GM19397 (cell line): ENCODE data around the gene GGPS1.
"Not testable (repeated sequence)": the region's sequence is repeated elsewhere in the genome, so short reads cannot be mapped to it uniquely, and the experiment has no call there.

Source experiments
- ATAC-seq: cut with Tn5 transposase; IDR thresholded peaks from one replicate; pipeline ENCODE4 v1.9.1; 2021; ENCODE audit warnings: mild to moderate bottlenecking, moderate library complexity; ENCODE audit not compliant: unreplicated experiment

Gene GGPS1

DNA sequence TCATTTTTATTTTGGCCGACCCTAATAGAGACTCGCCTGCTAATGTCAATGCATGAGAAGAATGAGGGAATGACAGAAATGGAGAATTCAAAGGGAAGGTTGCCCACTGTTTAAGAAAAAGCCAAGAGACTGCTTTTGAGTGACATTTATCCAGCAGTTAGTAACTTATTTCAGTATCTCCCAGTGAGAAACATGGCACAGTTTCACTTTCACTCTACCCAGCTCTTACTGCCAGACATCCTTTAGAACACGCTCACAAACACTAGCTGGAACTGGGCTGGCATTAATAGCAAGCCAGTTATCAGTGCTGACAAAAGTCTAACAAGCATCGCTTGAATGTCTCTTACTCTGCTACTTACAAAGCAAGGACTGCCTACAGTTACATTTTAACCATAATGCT is 8.5 kb downstream of the GGPS1 start:
- ATAC-seq: no peak

DNA sequence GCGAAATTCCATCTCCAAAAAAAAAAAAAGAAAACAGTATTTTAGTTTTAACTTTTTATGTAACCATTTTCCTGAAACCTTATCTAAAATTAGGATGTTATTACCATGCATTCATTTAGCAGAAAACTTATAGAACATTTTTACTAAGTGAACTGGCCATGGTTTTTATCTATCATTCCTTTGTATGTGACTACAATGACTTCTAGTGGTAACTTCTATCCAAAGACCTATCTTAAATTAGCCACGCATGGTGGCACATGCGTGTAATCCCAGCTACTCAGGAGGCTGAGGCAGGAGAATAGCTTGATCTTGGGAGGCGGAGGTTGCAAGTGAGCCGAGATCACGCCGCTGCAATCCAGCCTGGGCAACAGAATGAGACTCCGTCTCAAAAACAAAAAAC is 11.4 kb downstream of the GGPS1 start:
- no peak for ATAC-seq

DNA sequence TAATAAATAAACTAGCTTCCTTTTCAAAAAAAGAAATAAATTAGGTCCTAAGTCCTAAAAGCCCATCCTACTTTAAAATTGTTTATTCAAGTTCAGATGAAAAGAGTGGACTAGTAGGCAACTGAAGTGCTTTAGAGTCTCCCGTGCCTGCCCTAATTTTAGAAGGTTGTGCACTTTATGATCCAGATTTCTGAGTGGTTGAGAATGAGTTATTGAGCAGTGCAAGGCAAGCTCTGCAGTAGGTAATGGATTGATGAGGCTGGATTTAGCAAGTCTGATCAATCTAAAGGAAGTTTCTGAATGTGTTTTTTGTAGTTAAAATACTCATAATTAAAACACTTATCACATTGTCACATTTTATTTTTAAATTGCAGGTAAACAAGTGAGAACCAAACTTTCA is 13.0 kb downstream of the GGPS1 start:
- no peak for ATAC-seq

DNA sequence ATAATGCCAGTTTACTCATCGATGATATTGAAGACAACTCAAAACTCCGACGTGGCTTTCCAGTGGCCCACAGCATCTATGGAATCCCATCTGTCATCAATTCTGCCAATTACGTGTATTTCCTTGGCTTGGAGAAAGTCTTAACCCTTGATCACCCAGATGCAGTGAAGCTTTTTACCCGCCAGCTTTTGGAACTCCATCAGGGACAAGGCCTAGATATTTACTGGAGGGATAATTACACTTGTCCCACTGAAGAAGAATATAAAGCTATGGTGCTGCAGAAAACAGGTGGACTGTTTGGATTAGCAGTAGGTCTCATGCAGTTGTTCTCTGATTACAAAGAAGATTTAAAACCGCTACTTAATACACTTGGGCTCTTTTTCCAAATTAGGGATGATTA is 13.7 kb downstream of the GGPS1 start:
- ATAC-seq: no peak

DNA sequence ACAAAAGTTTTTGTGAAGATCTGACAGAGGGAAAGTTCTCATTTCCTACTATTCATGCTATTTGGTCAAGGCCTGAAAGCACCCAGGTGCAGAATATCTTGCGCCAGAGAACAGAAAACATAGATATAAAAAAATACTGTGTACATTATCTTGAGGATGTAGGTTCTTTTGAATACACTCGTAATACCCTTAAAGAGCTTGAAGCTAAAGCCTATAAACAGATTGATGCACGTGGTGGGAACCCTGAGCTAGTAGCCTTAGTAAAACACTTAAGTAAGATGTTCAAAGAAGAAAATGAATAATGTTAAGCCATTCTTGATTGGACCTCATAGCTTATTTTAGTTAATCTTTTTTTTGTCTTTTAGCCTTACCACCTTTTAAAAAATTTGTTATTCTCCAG is 14.1 kb downstream of the GGPS1 start:
- ATAC-seq: no peak

DNA sequence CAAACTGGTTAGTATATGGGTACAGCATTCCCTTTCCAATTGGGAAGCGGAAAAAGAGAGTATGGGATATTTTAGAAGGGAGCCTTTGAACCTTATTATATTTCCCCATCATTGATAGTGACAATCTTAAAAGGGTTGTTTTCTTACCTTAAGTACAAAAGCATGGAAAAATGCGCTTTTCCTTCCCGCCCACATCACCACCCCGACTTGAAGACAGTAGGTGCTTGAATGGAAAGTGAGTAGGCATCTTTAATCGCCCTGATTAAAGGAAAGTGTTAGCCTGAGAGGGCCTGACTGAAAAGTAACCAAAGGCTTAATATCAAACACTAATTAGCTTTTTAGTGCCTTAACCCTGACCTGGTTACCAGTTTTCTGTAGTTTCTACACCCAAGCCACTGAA is 15.4 kb downstream of the GGPS1 start:
- ATAC-seq: no peak

DNA sequence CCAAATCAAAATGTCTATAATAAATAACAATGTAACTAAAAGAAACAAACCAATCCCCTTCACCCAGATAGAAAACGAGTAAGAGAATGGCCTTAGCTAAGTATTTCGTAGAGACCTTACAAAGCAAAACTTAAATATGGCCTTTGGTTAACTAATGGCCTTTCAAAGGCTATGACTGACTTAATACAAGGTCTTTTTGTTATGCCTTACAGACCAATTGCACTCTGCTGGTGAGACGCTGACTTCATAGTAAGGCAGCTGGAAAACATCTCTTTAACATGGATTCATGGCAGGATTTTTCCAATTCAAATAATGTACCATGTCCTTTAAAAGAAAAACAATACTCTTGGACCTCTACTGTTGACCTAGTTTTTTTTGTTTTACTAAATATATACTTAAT is 23.1 kb downstream of the GGPS1 start:
- ATAC-seq: no peak

DNA sequence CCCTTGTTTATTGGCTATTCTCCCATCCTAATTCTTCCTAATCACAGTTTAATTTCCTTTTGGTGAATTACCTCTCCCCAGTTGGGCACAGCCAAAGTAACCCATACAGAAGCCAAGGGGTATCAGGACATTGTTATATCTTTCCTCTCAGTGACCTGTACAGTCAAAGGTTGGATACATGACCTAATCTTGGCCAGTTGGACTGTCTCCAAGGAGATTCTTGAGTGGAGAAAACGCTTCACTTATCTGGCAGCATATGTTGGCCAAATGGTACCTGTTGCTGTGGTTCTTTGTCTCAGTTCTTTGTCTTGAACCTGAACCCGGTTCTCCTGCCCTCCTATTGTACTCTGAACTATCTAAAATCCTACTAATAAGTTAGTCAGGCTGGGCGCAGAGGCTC is 23.5 kb downstream of the GGPS1 start:
- no peak for ATAC-seq

DNA sequence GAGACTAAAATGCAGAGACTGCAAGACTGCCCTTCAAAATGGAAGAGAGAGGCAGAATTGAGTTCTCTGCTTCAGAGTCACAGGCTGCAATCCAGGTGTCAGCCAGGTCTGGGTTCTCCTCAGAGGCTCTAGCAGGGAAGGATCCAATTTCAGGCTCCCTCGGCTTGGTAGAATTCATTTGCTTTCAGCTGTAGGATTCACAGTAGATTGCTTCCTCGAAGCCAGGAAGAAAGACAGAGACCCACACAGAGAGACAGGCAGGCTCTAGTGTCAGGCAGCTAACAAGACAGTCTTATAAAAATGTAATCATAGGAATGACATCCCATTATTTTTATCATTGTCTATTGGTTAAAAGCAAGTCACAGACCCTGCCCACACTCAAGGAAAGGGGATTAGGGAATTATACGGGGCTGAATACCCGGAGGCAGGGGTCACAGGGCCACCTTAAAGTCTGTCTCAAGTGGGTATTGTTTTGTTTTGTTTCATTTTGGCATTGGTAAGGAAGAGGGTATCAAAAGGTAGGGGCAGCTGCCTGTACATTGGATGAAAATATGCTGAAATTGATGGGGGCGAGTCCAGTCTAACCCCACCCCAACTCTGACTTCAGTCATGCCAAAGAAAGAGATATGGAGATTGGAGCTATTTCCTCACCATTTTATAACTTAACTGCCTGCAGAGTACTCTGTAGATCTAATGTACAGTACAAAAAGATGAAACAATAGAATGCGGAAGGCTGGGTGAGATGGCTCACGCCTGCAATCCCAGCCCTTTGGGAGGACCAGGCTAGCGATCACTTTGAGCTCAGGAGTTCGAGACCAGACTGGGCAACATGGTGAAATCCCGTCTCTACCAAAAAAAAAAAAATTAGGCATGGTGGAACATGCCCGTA is 29.4 kb downstream of the GGPS1 start:
- no peak for ATAC-seq

DNA sequence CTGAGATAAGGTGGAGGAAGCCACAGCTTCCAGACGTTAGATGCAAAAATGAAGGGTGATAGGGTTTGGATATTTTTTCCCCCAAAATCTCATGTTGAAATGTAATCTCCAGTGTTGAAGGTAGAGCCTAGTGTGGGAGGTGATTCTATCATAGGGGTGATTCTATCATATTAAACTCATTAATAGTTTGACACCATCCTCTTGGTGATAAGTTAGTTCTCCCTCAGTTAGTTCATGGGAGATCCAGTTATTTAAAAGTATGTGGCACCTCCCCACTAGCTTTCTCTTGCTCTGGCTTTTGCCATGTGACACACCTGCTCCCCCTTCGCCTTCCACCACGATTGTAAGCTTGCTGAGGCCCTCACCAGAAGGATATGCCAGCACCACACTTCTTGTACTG is 30.5 kb downstream of the GGPS1 start:
- ATAC-seq: no peak

DNA sequence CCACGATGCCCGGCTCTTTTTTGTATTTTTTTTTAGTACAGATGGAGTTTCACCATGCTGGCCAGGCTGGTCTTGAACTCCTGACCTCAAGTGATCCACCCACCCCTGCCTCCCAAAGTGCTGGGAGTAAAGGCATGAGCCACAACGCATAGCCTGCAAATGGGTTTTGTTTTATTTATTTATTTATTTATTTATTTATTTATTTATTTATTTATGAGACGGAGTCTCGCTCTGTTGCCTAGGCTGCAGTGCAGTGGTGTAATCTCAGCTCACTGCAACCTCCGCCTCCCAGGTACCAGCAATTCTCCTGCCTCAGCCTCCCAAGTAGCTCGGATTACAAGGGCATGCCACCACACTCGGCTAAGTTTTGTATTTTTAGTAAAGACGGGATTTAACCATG is 35.8 kb downstream of the GGPS1 start:
- ATAC-seq: not testable (repeated sequence)

DNA sequence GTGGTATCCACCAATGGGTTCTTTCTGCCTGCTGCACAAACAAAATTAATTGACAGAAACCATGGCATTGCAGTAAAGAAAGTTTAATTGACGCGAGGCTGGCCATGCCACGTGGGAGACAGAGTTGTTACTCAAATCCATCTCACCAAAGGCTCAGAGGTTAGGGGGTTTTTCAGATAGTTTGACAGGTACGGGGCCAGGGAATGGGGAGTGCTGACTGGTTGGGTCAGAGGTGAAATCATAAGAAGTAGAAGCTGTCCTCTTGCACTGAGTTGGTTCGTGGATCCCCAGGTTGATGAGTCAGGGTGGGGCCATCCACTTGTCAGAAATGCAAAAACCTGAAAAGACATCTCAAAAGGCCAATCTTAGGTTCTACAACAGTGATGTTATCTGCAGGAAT is 37.9 kb downstream of the GGPS1 start:
- no peak for ATAC-seq

DNA sequence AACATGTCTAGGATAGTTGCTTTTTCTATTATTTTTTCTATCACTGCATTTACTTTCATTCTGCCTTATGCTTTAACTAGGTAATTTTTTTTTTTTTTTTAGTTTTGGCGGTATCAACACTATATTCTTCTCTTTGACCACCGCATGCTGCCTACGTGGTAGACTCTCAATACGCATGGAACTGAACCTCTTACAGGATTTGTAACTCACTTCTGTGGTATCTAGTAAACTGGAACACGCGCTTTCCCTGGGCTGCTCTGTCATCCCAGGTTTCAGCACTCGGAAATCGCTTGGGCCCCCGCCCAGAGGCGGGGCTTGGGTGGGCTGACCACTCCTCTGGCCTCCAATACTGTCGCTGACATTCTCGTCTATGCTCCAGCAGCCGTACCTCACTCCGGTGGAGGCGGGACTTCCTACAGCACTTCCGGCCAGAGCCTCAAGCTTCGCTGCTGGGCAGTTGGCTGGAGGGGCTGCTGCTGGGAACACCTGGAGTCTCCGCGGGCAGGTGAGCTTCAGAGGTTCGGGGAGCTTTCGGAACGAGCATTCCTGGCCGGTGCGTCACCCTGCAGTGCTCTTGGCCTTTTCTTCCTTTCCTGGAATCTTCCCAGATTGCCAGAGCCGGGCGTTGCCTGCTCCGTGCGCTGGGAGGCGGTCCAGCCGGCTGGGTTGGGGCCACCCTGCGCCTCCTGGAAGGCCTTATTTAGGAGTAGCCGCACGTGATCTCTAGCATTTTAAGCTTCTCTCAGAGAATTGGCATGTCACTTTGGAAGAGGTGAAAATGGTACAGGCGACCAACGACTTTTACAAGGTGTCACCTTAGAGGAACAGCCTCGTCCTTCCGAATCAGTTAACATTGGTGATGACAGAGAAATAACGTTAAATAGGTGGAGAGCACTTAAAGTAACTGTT is 38.9 kb downstream of the GGPS1 start, which contains the start of gene TBCE:
Gene TBCE, plus strand, starts transcription at position 428 of the 909 bp plus-strand sequence. CDS start 12,623 bp downstream, outside the sequence.
- peak; percentile 100 for ATAC-seq

DNA sequence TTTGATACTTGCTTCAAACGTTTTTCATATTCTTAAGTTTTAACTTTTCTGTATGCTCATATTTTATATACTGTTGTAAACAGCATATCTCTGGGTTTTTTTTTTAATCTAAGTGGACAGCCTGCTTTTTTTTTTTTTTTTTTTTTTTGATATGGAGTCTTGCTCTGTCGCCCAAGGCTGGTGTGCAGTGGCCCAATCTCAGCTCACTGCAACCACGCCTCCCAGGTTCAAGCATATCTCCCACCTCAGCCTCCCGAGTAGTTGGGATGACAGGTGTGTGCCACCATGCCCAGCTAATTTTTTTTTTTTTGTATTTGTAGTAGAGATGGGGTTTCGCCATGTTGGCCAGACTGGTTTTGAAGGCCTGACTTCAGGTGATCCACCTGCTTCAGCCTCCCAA is 40.1 kb downstream of the GGPS1 start:
- ATAC-seq: no peak

DNA sequence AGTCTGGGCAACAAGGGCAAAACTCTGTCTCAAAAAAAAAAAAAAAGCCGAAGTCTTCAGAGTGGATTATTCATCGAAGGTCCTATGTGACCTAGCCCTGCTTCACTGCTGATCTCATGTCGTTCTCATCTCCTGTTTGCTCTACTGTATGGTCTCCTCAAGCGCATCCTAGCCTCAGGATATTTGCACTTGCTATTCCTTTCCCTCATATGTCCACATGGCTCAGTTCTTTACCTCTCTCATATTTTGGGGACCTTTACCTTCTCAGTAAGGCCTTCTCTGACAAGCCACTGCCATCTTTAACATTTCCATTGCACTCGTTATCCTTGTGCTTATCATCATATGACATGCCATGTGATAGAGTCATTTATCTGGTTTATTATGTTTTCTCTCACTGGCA is 41.4 kb downstream of the GGPS1 start:
- ATAC-seq: no peak

DNA sequence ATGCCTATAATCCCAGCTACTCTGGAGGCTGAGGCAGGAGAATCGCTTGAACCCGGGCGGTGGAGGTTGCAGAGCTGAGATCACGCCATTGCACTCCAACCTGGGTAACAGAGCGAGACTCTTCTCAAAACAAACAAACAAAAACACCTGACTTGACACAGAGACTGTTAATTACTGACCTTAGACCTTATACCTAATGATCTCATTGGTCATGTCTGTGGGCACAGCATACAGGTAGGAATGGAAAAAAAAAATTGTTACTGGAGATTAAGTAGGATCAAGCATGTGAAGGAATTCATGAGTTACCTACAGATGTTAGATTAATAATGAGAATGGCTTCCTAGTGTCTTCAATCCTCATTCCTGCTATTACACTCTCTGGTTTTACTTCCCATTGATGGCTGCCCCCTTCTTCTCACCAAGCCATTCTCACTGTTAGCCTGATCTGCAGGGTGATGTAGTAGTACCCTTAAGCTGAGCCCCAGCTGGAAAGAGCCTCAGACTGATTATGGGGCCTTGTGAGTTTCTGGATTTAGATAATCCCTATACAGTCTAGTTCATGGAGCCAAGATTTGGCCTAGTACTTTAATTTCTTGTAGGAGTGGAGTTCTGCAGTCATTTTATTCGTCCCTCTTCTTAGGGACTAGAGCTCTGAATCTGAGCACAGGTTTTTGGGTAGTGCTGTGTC is 47.7 kb downstream of the GGPS1 start:
- no peak for ATAC-seq

DNA sequence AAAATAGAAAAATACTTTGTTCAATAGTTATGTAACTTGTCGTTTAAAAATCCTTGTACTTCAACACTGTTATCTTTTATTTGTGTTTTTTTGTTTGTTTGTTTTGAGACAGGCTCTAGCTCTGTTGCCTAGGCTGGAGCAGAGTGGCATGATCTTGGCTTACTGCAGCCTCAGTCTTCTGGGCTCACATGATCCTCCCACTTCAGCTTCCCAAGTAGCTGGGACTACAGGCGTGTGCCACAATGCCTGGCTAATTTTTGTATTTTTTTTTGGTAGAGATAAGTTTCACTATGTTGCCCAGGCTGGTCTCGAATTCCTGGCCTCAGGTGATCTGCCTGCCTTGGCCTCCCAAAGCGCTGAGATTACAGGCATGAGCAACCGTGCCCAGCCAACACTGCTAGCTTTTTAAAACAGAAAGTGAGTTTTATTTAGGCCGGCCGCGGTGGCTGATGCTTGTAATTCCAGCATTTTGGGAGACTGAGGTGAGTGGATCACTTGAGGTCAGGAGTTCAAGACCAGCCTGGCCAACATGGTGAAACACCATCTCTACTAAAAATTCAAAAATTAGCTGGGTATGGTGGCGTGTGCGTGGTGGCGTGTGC is 49.9 kb downstream of the GGPS1 start:
- ATAC-seq: not testable (repeated sequence)

DNA sequence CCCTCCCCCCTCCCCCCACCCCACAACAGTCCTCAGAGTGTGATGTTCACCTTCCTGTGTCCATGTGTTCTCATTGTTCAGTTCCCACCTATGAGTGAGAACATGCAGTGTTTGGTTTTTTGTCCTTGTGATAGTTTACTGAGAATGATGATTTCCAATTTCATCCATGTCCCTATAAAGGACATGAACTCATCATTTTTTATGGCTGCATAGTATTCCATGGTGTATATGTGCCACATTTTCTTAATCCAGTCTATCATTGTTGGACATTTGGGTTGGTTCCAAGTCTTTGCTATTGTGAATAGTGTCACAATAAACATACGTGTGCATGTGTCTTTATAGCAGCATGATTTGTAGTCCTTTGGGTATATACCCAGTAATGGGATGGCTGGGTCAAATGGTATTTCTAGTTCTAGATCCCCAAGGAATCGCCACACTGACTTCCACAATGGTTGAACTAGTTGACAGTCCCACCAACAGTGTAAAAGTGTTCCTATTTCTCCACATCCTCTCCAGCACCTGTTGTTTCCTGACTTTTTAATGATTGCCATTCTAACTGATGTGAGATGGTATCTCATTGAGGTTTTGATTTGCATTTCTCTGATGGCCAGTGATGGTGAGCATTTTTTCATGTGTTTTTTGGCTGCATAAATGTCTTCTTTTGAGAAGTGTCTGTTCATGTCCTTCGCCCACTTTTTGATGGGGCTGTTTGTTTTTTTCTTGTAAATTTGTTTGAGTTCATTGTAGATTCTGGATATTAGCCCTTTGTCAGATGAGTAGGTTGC is 53.8 kb downstream of the GGPS1 start:
- ATAC-seq: not testable (repeated sequence)

DNA sequence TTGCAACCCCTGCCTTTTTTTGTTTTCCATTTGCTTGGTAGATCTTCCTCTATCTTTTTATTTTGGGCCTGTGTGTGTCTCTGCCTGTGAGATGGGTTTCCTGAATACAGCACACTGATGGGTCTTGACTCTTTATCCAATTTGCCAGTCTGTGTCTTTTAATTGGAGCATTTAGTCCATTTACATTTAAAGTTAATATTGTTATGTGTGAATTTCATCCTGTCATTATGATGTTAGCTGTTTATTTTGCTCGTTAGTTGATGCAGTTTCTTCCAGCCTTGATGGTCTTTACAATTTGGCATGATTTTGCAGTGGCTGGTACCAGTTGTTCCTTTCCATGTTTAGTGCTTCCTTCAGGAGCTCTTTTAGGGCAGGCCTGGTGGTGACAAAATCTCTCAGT is 57.3 kb downstream of the GGPS1 start:
- ATAC-seq: not testable (repeated sequence)

DNA sequence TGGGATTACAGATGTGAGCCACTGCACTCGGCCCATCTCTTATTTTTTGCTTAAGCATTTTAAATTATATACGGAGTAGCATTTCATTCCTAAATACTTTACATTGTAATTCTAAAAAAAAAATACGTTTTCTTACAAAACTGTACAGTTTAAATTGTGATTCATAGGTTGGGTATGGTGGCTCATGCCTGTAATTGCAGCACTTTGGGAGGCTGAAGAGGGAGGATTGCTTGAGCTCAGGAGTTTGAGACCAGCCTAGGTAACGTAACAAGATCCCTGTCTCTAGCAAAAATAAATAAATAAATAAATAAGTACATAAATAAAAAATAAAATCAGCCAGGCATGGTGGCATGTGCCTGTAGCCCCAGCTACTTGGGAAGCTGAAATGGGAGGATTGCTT is 63.5 kb downstream of the GGPS1 start:
- no peak for ATAC-seq
